KMS-11 (cell line): ENCODE data around the gene SLIT1.

ENCODE experiments used
- H2AFZ ChIP-seq: fragments of 200-600 bp; sonication (generic); 2 replicates; pipeline ENCODE4 v1.6.1; 2016; ENCODE audit warnings: antibody characterized with exemption, mixed run types, low read depth
- H3K27ac ChIP-seq: fragments of 200-600 bp; sonication (generic); 2 replicates; pipeline ENCODE4 v1.6.1; 2016; ENCODE audit warnings: mild to moderate bottlenecking, mixed run types
- H3K27me3 ChIP-seq: fragments of 200-600 bp; sonication (generic); 2 replicates; pipeline ENCODE4 v1.6.1; 2017; ENCODE audit warnings: mild to moderate bottlenecking, low read depth, mixed run types, moderate library complexity; ENCODE audit not compliant: insufficient read depth
- H3K36me3 ChIP-seq: fragments of 200-600 bp; sonication (generic); 2 replicates; pipeline ENCODE4 v1.6.1; 2017; ENCODE audit warnings: mild to moderate bottlenecking, mixed run types; ENCODE audit not compliant: insufficient read depth
- H3K4me1 ChIP-seq: fragments of 200-600 bp; sonication (generic); 2 replicates; pipeline ENCODE4 v1.6.1; 2016; ENCODE audit warnings: mild to moderate bottlenecking, low read depth, mixed run types; ENCODE audit not compliant: poor library complexity, severe bottlenecking
- H3K4me2 ChIP-seq: fragments of 200-600 bp; sonication (generic); 2 replicates; pipeline ENCODE4 v1.7.0; 2016; ENCODE audit warnings: mild to moderate bottlenecking, mixed run types
- H3K4me3 ChIP-seq: fragments of 200-600 bp; sonication (generic); IDR thresholded peaks from 2 replicates; pipeline ENCODE4 v1.6.1; 2017; ENCODE audit warnings: low read depth, low read length, mixed read lengths; ENCODE audit not compliant: insufficient read depth
- H3K79me2 ChIP-seq: fragments of 200-600 bp; sonication (generic); 2 replicates; pipeline ENCODE4 v1.6.1; 2016; ENCODE audit warnings: low read depth, mixed run types; ENCODE audit not compliant: insufficient read depth
- H3K9ac ChIP-seq: fragments of 200-600 bp; sonication (generic); 2 replicates; pipeline ENCODE4 v1.6.1; 2016; ENCODE audit warnings: mild to moderate bottlenecking, mixed run types
- H4K20me1 ChIP-seq: fragments of 200-600 bp; sonication (generic); 2 replicates; pipeline ENCODE4 v1.6.1; 2016; ENCODE audit warnings: mild to moderate bottlenecking, mixed run types; ENCODE audit not compliant: insufficient read depth
- CTCF ChIP-seq: fragments of 200-600 bp; sonication (generic); conservative IDR thresholded peaks from 2 replicates; pipeline ENCODE4 v1.6.1; 2017; ENCODE audit warnings: low read depth, mild to moderate bottlenecking, antibody characterized with exemption, low read length, moderate library complexity, mixed read lengths

SLIT1 gene

GRCh38 chr10:97005349-97005748 lies 180.4 kb downstream of the SLIT1 start:
- no peak overlapping the region for H3K4me3 ChIP-seq
- H3K27ac ChIP-seq, result no peak overlapping the region
- no peak for TF ChIP-seq CTCF
- H3K79me2 ChIP-seq, result no peaks in the 10 kb centered on the region
- H3K27me3 ChIP-seq, result no peaks in the 10 kb centered on the region
- no peaks in the 10 kb centered on the region for H4K20me1 ChIP-seq
- H3K4me2 ChIP-seq, result no peak overlapping the region
- no peak overlapping the region for H2AFZ ChIP-seq
- no peak overlapping the region for H3K9ac ChIP-seq
- no peaks in the 10 kb centered on the region for H3K4me1 ChIP-seq
- no peaks in the 10 kb centered on the region for H3K36me3 ChIP-seq

GRCh38 chr10:97004591-97004990 lies 181.2 kb downstream of the SLIT1 start:
- Histone ChIP-seq H3K4me1 (no peaks in the 10 kb centered on the region), H4K20me1 (no peaks in the 10 kb centered on the region), H3K36me3 (no peaks in the 10 kb centered on the region), H3K4me3 (no peak overlapping the region), H3K9ac (no peak overlapping the region), H3K27ac (no peak overlapping the region), H2AFZ (no peak overlapping the region), H3K79me2 (no peaks in the 10 kb centered on the region), H3K27me3 (no peaks in the 10 kb centered on the region), H3K4me2 (no peak overlapping the region)
- no peak for TF ChIP-seq CTCF

GRCh38 chr10:97003804-97004201 lies 182.0 kb downstream of the SLIT1 start:
- H3K4me1 ChIP-seq, result no peaks in the 10 kb centered on the region
- H4K20me1 ChIP-seq, result no peaks in the 10 kb centered on the region
- H3K27ac ChIP-seq, result no peak overlapping the region
- H3K27me3 ChIP-seq, result no peaks in the 10 kb centered on the region
- H3K4me2 ChIP-seq, result no peak overlapping the region
- TF ChIP-seq CTCF, result no peak
- no peak overlapping the region for H2AFZ ChIP-seq
- H3K36me3 ChIP-seq, result no peaks in the 10 kb centered on the region
- no peak overlapping the region for H3K4me3 ChIP-seq
- H3K79me2 ChIP-seq, result no peaks in the 10 kb centered on the region
- H3K9ac ChIP-seq, result no peak overlapping the region

GRCh38 chr10:97003151-97003803 lies 182.5 kb downstream of the SLIT1 start:
- no peak overlapping the region for H3K4me3 ChIP-seq
- no peaks in the 10 kb centered on the region for H3K27me3 ChIP-seq
- TF ChIP-seq CTCF, result no peak
- no peaks in the 10 kb centered on the region for H3K4me1 ChIP-seq
- no peaks in the 10 kb centered on the region for H4K20me1 ChIP-seq
- H3K4me2 ChIP-seq, result no peak overlapping the region
- H2AFZ ChIP-seq, result no peak overlapping the region
- no peaks in the 10 kb centered on the region for H3K79me2 ChIP-seq
- no peaks in the 10 kb centered on the region for H3K36me3 ChIP-seq
- no peak overlapping the region for H3K9ac ChIP-seq
- H3K27ac ChIP-seq, result no peak overlapping the region
